ENCODE measurements around the gene KREMEN2.
"Not testable (repeated sequence)": the region's sequence is repeated elsewhere in the genome, so short reads cannot be mapped to it uniquely, and the experiment has no call there.

KREMEN2 gene

DNA sequence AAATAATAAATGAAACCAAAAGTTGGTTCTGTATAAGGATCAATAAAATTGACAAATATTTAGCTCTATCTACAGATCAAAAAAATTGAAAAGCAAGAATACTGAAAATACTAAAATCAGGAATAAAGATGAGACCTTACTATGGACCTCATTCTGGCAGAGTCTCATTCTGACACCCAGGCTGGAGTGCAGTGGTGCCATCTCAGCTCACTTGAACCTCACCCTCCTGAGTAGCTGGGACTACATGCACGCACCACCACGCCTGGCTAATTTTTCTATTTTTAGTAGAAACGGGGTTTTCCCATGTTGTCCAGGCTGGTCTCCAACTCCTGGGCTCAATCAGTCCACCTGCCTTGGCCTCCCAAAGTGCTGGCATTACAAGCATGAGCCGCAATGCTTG is 22.0 kb upstream of the KREMEN2 start:
- DNase-seq (ENCODE audit: low spot score), result no peak

DNA sequence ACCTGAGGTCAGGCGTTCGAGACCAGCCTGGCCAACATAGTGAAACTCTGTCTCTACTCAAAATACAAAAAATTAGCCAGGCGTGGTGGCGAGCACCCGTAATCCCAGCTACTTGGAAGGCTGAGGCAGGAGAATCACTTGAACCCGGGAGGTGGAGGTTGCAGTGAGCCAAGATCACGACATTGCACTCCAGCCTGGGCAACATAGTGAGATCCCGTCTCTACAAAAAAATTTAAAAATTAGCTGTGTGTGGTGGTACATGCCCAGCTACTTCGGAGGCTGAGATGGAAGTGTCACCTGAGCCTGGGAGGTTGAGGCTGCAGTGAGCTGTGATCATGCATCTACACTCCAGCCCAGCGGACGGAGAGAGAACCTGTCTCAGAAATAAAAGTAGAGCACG is 20.4 kb upstream of the KREMEN2 start:
- DNase-seq (ENCODE audit: low spot score), result not testable (repeated sequence)

DNA sequence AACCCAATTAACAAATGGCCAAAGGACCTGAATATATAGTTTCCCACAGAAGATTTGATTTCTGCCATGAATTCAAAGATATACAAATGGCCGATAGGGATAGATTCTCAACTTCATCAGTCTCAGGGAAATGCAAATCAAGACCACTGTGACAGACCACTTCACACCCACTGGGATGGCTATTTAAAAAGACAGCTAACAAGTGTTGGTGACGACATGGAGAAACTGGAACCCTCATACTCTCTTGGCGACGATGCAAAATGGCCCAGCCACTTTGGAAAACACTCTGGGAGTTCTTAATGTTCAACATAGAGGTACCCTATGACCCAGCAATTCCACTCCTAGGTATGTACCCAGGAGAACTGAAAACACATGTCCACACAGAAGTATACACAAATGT is 17.4 kb upstream of the KREMEN2 start:
- DNase-seq (ENCODE audit: low spot score), result no peak

DNA sequence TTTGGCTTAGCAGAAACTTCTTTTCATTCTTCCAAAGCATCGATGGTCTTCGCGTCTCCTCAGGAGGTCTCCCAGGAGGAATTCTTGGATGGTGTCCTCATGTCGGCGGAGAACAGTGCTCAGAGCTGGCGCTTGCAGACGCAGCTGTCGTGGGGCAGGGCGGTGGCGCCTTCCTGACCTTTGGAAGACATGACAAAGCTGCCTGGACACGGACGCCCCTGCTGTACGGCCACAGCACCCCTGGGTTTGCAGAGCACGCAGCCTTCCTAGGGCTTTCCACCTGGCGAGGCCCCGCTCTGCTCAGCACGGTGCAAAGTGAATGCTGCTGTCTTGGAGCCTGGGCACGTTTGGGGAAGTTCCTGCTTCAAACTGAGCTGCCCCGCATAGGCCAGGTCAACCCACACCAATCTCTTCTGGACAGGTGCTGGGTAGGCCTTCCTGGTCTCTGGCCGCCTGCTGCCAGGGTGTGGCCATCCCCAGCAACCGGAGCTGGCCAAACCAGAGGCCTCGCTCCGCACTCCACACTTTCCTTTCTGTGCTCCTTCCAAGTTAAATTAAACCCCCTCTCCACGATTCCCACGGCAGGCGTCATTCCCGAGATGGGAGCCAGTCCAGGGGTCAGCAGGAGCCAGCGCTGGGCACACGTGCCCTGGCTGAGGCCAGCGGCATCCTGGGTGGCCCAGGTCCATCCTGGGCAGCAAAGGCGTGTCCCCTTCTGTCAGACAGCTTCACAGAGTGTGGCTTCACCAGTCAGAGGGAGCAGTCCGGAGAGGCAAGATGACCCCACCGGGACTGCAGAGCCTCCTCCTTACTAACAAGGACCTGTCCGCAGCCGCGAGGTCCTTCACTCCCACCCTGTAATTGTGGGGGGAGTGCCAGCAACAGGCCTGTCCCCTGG is 15.0 kb upstream of the KREMEN2 start:
- no peak for DNase-seq (ENCODE audit: low spot score)

DNA sequence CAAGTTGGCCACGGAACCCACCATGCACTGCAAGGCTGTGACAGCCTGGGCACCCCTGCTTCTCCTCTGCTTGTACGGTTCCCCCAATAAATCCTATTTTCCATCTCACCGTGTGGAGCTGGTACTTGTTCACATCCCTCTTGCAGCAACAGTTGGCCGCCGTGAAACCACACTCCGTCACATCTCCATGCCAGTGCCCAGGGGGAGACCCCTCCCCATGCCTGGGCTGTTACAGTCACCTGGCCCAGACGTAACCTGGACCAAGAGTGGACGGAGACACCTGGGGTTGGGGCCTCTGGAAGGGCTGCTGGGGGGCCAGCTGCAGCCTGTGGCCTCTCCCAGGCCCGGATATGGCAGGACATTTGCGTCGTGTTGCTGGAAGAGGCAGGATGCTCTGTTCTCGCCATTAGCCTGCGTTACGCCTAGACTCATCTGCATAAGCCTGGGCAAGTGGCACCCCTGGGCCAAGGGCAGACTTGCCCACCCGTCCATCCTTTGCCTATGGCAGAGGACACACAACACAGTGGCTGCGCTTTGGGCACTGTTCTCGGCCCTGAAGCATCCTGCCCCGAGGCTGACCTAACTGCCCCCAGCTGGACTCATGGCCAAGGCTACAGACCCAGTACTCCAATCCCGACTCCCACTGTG is 14.2 kb upstream of the KREMEN2 start:
- DNase-seq (ENCODE audit: low spot score), result peak; percentile 41

DNA sequence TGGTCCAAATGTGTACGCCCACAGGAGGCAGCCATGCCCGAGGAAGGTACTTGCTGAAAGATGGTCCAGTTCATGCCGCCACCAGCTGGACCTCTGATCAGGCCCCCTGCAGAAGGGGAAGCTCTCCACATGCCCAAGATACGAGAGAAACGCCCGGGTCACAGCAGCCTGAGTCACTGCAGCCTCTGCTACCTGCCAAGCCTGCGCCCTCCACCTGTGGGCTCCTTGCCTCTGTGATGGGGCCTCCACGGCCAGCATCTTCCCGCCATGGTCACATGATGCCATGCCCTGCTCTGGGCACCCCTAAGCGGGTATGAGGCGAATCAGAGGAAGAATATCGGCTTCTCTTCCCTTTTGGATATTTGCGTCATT is 13.7 kb upstream of the KREMEN2 start:
- DNase-seq (ENCODE audit: low spot score), result no peak

DNA sequence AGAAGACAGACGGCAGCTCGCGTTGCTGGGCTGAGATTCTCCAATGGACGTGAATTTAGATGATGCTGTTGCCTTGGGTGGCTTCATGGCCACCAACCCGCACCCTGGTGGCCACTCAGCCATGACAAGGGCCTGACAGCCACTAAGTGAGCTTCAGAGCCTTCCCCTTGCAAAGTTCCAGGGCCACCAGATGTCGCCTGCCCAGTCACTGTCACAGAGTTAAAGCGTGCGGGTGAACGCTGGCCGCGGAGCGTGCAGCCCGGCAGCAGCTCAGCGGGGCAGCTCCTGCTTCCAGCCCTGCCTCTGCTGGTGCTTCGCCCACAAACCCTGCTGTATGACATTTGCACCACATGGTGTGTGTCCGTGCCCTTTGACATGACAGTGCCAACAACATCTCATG is 13.3 kb upstream of the KREMEN2 start:
- no peak for DNase-seq (ENCODE audit: low spot score)

DNA sequence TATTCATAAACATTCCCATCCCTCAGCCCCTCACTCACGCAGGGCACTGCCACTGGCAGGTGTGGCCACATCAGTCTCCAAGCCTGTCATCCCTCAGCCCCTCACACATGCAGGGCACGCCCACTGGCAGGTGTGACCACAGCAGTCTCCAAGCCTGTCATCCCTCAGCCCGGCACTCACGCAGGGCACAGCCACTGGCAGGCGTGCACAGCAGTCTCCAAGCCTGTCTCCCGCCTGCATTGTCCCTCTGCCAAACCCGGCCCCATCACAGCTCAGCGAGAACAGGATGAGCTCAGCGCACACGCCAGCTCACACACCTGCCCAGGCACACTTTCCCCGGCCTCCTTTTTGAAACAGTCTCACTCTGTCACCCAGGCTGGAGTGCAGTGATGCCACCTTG is 11.4 kb upstream of the KREMEN2 start:
- DNase-seq (ENCODE audit: low spot score), result peak; percentile 44

DNA sequence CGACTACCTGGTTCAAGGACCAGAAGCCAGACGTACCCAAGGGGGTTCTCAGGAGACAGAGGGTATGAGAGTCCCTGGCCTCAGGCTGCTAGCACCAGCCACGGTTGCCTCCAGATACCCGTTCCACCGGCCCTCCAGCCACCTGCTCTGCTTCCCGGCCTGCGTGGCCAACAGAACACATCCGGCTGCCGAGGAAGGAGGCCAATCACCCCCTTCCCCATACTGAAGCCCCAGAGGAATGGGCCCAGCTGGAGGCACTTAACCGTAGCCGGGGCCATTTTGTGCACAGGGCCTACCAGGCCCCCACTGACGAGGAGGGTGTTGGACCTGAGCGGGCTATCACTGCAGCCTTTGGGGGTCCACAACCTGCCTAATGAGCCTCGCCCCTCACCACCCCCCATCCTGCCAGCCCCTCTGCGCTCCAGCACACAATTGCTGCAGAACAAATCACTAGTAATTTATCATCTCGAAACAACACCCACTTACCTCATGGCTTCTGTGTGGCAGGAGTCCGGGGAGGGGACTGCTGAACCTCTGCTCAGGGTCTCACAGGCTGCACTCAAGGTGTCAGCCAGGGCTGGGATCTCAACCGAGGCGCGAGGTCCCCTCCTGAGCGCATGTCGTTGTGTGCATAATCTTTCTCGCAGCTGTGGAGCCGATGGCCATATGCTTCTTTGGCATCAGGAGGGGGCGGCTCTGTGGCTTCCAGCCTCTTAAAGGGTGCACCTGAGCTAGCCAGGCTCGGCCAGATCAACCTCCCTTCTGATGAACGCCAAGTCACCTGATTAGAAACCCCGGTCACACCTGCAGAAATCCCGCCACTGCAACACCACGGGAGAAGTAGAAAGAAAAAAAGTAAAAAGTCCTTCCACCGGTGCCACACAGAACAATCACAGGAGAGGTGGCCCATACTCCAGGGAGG is 10.1 kb upstream of the KREMEN2 start:
- no peak for DNase-seq (ENCODE audit: low spot score)

DNA sequence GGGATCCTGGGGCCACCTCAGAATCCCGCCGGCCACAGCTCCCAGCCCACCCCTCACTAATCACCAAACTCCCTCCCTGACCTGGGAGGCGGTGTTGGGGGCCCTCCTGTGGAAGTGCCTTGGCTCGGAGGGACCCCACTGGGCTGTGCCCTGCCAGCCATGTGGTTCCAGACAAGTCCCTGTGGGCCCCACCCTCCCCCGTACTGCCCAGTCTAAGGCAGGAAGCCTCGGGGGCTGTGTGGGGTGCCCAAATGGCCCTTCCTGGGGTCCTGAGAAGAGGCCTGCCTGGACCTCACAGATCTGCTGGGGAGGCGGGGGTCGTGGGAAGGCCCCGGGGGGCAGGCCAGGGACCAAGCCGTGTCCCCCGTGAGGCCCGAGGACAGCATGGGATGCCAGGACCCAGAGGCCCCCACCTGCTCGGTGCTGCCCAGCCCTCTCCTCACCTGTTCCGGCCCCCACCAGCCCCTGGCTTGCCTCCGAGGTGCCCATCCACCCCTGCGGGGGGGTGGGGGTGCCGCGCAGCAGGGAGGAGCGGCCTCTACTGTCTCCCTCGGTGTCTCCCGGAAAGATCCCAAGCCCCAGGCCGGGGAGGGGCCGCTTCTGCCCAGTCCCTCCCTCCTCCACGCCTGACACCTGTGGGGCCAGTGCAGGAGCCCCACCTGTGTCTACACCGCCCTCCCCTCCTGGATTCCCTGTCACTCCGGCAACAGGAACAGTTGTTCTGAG is 9.3 kb upstream of the KREMEN2 start:
- peak; percentile 43 for DNase-seq (ENCODE audit: low spot score)

DNA sequence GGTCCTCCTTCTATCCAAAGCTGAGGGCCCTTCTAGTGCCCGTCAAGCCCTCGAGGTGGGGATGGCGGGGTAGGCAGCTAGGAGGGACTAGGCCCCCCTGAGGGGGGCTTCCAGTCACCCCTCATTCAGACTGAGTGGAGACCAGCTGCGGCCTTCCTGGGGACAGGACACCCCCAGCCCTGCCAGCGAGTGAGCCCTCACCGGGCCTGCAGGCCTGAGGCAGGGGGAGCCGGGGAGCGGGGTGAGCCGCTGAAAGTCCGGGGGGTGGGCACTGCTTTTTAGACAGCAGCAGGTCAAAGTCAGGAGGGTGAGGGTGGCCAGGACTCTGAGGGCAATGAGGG is 8.7 kb upstream of the KREMEN2 start:
- DNase-seq (ENCODE audit: low spot score), result peak; percentile 42

DNA sequence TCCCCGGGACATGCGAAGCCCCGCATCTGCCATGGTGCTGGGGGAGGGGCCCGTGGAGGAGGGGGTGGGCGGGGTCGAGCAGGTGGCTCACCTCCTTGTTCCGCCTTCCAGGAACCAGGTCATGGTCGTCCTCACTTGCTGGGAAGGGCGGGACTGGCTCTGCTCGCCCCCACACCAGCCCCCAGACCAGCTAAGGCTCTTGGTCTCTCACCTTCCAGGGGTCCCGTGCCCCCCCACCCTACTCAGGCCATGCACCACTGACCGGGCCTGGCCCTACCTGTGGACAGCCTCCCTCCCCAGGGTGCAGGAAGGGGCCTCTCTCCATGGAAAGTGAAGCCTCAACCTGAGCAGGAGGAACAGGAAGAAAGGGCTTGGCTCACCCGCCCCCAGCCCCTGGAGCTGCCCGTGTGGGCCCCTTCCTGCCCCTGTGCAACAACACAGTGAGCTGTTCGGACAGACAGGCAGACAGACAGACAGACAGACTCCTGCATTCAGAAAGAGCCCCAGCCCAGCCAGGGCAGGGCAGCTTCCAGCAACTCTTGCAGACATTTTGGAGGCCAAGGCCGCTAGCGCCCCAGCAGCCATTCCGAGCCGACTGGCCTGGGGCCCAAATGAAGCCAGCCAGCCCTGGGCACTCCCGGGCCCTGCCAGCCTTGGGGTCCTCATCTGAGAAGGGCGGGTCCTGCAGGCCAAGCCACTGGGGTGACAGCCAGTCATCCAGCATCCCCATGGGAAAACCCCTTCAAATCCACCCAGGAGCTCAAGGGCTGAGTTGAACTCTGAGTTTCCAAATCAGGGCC is 8.1 kb upstream of the KREMEN2 start:
- DNase-seq (ENCODE audit: low spot score), result peak; percentile 46

DNA sequence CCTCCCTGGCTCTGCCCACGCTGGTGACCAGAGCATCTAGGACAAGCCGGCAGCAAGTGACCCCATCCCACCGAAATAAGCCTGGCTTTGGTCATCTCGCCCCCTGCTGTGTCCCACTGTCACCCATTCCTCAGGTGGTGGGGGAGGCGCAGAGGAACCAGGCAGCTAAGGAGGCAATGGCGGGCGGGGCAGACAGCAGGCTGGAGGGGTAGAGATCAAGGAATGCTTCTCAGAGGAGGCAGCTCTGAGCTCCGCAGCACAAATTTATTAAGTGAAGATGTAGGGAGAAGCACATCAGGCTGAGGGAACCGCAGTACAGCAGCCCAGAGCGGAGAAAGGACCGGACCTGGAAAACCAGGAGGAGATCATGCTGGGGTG is 7.5 kb upstream of the KREMEN2 start:
- DNase-seq (ENCODE audit: low spot score), result no peak

DNA sequence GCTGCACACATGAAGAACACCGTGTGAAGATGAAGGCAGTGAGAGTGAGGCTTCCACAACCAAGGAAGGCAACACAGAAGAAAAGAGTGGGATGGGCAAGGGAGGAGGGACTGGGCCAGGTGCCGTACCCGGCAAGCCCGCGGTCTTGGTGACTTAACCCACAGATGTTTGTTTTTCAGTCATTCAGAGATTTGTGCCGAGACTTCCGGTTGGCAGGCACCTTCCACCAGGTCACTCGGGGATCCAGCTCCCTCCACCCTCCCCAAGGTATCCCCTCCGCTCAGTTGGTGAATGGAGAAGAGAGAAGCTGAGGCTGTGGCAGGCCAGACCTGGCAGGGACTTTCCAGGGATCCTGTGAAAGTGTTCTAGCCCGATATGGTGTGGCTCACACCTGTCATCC is 4.9 kb upstream of the KREMEN2 start:
- no peak for DNase-seq (ENCODE audit: low spot score)

DNA sequence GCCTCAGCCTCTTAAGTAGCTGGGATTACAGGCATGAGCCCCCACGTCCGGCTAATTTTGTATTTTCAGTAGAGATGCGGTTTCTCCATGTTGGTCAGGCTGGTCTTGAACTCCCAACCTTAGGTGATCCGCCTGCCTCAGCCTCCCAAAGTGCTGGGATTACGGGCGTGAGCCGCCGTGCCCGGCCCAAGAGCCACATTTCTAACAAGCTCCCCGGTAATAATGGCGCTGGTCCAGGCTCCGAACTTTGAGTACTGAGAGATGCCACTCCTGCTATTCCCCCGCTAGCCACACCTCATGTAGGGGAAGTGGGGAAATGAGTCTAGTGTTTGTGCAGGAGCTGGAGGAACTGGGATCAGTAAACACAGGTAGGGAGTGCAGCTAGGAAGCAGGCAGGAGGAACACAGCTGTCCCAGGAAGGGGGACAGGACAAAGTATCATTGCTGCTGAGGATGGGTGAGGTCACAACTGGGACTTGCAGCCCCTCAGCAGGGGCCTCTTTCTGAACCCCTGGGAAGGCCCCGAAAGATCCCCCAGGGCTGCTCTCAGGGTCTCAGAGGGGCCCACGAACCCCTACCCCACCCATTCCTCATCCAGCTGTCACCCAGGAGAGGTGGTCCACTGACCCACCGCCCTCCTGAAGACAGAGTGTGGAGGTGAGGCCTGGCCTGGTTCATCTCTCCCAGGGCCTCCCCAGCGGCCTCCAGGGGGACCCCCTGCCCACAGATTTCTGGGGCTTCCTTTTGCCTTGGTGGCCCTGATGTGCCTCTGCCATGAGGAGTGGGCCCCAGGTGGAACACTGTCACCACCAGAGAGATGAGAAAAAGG is 3.7 kb upstream of the KREMEN2 start:
- no peak for DNase-seq (ENCODE audit: low spot score)

DNA sequence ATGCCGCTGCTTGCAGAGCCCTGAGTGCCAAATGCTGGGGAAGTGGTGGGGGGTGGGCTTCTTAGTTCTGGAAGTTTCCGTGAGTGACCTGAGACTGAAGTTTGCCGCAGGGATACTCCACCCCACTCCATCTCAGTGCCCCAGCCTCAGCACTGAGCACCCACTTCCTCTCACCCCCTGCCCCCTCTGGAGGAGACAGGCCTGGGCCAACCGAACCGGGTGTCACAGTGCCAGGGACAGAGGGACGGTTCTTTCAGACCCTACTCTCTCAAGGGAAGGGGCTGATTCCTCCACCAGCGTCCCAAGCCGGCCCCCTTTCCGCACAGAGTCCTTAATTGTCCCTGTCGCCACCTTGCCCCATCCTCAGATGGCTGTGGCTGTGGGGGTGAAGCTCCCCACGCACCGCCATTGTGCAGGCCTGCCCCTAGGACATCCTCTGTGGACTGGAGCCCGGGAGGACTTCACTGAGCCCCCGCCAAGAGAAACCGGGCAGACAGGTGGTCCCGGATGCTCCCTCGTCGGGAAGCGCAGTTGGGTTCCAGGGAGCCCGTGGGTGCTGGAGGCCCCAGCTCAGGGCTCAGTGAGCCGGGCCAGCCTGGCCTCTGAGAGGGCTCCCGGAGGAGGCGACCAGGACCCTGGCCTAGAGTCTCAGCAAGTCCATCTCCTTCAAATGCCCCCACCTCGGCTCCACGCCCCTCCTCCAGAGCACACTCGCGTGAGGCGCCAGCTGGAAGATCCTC is 1.6 kb upstream of the KREMEN2 start:
- DNase-seq (ENCODE audit: low spot score), result peak; percentile 65

DNA sequence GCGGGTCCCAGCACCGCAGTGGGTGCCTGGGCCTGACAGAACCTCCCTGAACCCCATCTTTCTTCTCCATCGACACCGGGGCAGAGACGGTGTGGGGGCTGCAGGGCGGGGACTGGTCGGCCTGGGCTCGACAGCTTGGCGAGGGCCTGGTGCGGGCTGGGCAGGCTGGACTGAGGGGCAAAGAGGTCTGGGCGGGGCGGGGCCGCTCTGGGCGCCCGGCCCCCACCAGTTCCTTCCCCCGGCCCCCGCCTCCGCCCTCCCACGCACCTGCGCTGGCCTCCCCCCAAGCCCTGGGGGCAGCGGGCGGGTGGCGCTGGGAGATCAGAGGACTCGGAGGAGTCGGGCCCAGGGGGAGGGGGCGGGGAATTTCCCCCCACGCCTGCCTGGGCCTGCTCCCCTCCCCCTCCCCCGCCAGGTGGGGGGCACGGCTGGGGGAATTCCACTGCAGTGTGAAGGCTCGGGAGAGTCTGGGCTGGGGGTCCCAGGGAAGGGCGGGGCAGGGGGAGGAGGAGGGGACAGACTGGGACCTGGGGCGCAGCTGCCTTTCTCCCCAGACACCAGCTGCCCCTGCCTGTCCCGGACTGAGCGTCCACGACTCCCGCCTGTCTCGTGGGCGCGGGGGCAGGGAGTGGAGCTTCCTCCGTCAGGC is 877 bp upstream of the KREMEN2 start:
- peak; percentile 64 for DNase-seq (ENCODE audit: low spot score)

DNA sequence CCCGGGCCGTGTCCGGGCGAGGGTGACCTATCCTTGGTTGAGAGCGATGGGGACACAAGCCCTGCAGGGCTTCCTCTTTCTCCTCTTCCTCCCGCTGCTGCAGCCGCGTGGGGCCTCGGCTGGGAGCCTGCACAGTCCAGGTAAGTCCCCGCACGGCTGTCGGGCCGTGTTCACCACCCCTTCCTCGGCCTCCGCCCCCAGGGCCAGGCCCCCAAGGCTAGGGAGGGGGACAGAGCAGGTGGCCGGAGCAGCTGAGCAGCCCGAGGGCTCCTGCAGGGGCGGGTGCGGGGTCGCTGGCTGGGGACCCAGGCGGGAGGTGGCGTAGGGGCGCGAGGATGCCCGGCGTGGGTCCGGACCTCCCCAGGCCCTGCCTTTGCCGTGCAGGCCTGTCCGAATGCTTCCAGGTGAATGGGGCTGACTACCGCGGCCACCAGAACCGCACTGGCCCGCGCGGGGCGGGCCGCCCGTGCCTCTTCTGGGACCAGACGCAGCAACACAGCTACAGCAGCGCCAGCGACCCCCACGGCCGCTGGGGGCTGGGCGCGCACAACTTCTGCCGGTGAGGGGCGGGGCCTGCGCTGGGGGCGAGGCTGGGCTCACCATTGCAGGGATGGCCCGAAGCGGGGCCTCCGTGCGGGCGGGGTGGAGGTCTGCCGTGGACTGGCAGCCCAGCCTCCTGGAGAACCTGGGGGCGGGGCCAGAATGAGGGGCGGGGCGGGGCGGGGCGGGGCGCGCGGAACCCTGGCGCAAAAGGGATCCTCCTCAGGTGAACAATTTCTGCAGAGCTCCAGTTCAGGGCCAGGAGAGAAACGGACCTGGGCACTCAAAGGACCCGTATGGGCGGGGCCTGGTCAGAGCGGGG is 631 bp downstream of the KREMEN2 start:
- DNase-seq (ENCODE audit: low spot score), result peak; percentile 93
